ENCODE results near the gene TM9SF3. TPM values are rescaled to one million over a fixed set of nuclear protein-coding genes. Genes with fewer than 3 reads are reported as not detected.

The TM9SF3 gene
- 45.5 TPM for total RNA-seq

DNA sequence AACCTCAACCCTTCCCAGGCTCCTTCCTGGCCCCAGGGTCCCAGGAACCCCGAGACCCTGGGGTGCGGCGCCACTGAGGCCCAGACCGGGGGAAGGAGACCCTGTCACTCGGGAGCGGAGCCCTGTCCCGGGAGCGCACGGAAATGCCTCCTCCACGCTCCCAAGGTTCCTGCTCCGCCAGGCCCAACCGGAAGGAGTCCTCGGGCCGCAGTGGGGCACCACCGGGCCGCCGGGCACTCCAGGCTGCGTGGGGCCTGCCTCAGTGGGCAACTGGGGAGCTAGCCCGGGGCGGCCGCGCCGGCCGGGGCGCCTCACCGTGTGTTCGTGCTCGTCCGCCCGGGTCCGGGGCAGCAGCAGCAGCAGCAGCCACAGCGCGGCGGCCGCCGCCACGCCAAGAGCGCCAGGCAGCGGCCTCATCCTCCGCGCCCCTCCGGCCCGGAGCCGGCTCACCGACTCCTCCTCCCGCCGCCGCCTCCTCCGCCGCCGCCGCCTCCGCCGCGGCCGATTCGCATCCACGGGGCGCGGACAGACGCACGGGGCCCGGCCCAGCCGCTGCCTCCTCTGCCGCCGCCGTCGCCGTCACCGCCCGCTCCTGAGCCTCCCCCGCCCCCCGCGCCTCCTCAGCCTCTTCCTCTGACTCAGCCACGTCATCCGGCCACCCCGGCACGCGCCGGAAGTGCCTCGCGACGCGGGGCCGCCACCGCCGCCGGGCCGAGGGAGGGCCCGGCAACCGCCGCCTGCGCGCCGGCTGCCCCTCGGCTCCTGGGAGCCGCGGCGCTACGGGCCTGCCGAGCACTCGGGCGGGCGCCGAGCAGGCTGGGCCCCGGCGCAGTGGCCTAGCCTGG, at the start of gene TM9SF3:
Gene TM9SF3, minus strand, starts transcription at position 594 of the 845 bp plus-strand sequence. Its CDS starts 177 bp downstream, at position 417.
- DNase-seq (ENCODE audit: low read depth in 2 of 3, low spot score in 2 of 3): peak; percentile 85 to 95 (median 93)

DNA sequence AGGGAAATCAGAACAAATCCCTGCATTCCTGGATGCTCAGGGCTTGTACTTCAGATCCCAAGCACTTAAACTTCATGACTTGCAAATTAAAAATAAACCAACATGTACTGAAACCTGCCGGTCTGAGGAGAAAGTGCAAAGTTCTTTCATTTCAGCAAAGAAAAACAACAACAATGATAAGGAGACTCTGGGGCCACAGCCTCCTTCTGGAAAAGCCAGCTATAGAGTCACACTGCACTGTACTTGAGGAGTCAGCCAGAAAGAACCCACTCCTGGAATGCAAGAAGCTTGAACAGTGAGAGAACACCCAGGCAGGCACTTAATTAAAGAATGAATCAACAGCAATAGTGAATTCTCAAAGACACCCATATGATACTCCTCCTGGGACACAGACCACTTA, 49.7 kb upstream of the TM9SF3 start:
- no peak for DNase-seq (ENCODE audit: low read depth in 2 of 3, low spot score in 2 of 3)

DNA sequence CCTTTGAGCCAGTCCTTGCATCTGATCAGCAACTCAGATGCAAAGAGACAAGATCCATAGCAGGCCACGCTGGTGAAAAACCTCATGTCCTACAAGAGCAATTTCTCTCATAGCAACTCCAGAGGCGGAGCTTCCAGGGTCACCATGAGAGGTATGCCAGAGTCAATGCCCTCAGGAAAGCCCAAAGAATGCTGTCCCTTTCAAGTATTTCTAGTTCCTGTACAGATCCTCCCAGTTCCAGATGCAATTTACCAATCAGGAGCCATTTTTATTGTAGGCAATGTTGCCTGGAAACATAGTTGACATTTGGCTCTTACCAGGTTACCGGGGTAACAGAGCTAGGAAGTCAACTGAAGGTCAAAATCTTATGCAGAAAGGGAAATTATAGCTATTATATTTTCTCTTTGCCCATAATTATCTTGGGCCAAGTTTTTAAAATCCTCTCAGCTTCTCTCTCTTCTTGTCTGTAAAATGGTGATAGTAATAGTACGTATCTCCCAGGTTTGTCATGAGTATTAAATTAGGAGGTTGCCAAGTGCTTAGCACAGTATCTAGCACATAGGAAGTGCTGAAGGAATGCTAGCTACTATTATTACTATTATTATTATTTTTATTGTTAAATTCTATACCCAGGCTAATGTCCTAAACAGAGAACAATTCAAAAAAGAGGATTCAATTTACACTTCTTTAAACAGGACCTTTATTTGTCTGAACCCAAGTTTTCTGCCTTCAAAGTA, 46.3 kb upstream of the TM9SF3 start:
- no peak for DNase-seq (ENCODE audit: low read depth in 2 of 3, low spot score in 2 of 3)

DNA sequence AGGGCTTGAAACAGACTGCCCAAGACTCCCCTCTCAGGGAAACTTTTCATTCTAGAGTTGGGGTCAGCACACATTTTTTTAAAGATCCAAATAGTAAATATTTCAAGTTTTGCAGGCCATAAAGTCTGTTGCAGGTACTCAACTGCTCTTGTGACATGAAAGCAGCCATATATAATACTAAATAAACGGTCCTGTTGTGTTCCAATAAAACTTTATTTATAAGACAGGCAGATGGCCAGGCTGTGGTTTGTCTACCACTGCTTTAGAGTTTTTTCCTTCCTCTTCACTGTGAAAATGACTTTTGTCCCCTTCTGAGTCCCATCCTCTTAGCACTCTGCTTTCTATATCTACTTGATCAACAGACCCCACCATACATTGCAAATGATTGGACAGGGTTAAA, 40.5 kb upstream of the TM9SF3 start:
- DNase-seq (ENCODE audit: low read depth in 2 of 3, low spot score in 2 of 3): no peak

DNA sequence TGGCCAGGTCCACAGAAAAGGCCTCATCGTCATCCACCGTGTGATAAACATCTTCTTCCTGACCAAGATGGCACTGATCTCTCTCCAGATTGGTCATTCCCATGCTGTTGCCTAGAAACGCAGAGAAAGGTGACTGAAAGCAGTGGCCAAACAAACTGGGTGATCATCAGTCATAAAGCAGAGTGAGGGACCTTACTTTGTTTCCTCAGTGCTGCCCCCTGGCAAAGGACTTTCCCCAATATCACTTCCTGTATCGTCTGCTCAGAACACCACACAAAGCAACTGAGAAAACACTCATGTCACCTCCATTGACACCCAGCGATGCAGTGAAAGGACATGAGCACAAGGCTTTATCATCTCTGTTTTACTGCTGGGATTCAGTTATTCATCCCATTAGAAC, 40.0 kb upstream of the TM9SF3 start:
- no peak for DNase-seq (ENCODE audit: low read depth in 2 of 3, low spot score in 2 of 3)

DNA sequence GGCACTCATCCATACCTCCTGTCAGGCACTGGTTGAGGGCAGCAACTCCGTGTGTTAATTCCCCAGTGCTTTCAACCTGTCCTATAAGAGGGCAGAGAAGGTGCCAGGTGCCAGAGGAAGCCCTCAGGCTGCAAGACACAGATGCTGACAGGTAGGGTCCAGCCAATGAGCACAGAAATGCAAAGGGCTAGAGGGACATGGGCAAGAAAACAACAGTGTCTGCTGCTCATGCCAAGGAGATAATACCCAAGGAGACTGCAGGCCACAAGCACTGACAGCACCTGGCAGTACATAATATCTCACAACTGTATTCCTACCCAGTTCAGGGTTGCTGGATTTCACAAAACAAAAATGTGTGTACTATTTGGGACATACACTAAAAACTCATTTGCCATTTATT, 38.4 kb upstream of the TM9SF3 start:
- DNase-seq (ENCODE audit: low read depth in 2 of 3, low spot score in 2 of 3): no peak

DNA sequence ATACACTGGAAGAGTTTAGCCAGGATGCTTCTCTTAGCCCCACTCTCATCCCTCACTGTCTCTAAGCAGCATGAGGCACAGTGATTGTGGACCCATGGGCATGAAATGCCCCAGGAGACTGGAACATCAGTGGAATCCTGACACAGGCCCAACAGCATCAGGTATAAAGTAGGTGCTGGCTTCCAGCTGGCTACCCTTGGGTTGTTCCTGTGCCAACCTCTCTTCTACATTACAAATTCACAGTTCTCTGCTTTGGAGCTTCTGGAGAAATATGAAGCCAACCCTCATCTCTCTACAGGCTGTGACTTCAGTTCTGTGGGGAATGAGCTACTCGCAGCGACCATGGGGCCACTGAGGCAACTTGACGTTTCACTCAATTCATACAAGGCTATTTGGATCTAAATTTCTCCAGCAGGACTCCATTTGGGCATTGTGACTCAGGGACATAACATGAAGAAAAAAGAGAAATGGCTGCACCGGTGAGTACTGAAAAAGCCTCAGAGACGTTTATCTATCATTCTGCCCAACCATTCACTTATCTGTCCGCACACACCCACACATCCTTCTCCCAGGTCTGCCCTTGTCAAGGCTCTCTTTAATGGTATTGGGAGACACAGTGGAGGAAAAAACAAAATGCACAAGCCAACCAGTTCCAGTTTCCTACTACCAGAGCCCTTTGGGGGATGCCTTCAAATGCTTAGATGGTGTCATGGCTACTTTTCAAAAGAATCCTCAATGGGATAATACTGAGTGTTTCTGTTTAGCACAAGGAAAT, 35.4 kb upstream of the TM9SF3 start:
- DNase-seq (ENCODE audit: low read depth in 2 of 3, low spot score in 2 of 3): no peak

DNA sequence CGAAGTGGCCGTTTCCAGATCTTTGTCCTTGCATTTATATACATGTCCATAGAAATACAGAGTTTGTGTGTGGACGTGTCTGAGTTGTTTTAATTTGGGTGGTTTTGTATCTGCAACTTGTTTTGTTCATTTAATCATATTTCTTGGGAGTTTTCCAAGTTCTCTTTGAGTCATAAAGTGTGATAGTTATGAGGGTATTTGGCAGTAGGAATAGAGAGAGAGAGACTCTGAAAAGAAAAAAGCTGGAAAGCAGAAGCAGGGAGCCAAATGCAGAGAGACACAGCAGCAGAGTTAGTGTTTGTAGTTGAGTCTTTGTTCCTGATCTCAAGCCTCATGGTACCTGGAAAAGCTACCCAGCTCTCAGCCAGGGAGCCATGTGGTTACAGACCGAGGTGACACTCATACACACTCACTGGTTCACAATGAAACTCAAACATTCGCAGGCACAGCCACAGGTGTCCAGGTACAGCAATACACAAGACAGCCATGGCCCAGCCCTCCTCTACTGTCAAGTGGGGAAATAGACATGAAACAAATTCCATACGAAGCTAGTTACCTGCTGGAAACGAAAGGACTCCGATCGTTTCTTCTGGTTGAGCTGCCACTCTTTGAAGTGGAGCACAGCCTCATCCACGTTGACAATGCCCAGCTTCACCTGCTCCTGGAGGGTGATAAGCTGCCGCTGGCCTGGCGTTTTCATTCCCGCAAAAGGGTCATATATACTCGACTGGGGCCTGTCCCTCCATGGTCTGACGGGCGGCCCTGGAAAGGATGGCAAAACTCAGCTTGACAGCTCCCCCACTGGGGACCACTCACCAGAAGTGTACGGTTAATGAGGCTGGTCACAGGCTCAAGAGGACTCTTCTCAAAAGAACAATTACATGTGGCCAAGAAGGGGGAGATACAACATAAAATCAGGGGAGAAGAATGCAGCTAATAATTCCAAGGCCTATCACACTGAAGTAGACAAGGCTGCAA, 33.3 kb upstream of the TM9SF3 start:
- no peak for DNase-seq (ENCODE audit: low read depth in 2 of 3, low spot score in 2 of 3)

DNA sequence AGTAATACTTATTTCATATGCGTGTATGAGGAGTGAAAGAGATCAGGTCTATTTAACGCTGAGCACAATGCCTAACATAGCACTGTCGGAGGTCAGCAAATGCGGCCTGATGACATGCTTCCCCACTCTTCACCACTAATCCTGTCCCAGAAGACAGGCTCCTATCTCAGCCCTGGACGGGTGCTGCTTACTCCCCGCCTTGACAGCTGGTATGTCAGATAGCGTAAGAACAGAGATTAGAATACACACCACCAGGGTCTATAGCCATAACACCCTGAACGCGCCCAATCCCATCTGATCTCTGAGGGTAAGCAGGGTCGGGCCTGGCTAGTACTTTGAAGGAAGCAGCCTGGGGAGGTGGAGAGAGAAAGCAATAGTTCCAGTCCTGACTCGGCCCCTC, 32.3 kb upstream of the TM9SF3 start:
- peak in 2 of 3 donors; percentile 13 for DNase-seq (ENCODE audit: low read depth in 2 of 3, low spot score in 2 of 3)

DNA sequence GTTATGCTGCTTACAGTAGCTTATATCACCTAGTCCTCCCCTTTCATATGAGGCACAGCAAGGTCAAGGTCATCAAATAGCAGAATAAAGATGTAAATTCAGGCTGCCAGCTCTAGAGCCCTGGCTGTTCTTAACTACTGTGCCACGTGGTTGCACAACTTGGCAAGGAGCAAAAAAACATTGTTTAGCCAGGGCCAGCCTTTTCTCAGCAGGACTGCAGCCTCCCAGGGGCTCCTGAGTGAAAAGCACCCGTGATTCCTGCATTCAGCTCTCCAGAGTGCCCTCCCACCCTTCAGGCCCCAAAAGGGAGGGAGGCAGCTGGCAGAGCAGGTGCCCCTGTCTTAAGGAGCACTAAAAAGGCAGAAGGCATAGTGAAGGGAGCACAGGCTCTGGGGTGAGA, 31.8 kb upstream of the TM9SF3 start:
- DNase-seq (ENCODE audit: low read depth in 2 of 3, low spot score in 2 of 3): no peak

DNA sequence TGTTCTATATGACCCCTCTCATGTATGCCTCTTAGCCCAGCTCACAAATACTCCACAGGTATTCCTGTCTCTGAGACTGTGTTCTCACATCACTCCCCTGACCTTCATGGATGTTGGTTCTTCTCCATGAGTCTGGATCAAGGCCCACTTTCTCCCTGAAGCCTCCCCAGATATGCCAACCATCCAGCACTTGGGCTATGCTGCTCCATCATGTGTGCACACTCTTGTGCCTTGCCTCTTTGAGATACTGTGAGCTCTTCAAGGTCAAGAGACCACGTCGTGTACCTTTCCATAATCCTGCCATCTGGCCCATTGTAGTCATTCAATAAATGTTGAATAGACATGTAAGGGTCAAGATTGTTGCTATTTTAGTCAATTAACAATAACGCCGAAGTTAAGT, 30.1 kb upstream of the TM9SF3 start:
- no peak for DNase-seq (ENCODE audit: low read depth in 2 of 3, low spot score in 2 of 3)

DNA sequence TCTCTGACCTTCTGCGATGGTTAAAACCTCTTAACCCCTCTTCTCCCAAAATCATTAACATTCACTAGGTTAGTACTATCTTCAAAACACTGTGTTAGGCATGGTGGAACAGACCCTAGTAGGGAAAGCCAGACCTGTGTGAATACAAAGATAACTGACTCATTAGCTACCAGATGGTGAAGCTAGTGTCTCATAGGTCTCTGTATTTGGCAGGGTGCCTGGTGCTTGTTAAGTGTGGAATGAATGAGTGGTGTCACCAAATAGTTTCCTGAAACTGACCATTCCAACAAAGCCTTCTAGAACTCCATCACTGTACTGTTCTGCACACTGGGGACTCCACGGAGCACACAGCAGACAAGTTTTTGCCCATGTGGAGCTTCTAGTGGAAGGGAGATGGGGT, 27.7 kb upstream of the TM9SF3 start:
- DNase-seq (ENCODE audit: low read depth in 2 of 3, low spot score in 2 of 3): no peak

DNA sequence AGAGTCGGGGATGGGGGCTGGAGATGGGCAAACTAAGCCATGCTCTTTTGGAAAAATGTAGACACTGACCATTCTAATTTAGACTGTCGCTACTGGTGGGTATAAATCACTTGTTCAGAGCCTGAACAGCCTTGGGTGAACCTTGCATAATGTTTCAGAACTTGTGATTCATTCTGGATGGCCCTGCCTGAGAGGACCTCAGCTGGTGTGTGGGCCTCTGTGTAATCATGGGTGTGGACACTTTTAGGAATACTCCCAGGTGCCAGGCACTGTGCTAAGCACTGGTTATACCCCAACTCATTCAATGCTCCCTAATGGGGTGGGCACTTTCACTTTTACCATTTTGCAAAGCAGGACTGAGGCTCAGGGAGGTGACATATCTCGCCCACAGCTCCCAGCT, 26.8 kb upstream of the TM9SF3 start:
- DNase-seq (ENCODE audit: low read depth in 2 of 3, low spot score in 2 of 3): no peak

DNA sequence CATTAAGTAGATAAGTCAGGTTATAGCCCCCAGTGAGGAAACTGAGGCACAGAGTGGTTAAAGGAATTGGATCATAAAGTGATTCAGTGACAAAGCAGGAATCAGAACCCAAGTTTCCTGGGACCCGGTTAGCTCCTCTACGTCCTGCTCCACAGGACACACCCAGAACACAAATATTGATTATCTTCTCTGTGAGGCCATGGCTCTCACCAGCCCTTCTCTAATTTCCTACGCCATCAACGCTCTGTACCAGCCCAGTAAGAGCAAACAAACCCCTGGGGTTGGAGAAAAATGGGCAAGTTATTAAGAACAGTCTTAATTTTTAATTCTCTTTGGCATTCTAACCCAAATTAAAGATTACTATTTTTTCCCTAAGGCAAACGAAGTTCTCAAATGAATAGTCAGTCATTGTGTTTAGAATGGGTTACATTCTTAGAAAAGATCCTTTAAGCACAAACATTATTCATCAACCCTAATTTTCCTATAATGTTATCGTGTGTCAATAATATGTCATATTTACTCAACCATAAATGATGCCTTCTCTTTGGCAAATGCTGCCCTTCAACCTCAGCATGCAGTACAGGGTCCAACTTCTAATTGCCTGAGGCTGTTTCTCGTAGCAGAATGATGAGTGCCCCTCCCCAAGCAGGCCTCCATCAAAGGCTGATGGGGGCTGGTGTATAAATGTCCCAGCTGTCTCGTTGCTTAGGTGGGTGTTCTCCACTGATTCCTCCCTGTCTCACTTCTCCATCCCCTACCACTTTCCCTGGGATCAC, 25.4 kb upstream of the TM9SF3 start:
- no peak for DNase-seq (ENCODE audit: low read depth in 2 of 3, low spot score in 2 of 3)

DNA sequence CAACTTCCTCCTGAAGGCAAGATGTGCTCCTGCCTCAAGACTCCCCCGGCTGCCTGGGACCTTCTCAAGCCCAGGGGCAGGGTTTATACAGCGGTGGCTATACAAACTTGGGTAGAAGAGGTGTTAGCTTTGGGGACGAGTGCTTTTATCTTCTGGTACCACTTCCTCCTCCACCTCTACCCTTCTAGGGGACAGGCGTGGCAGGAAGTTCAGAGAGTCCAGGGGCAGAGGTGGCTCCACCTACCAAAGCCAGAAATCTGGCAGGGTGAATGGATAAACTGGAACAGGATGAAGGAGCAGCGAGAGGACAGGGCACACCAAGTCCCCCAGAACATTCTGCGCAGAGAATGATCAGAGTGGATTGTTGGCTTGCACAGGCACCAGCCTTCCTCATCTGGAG, 24.0 kb upstream of the TM9SF3 start:
- no peak for DNase-seq (ENCODE audit: low read depth in 2 of 3, low spot score in 2 of 3)

DNA sequence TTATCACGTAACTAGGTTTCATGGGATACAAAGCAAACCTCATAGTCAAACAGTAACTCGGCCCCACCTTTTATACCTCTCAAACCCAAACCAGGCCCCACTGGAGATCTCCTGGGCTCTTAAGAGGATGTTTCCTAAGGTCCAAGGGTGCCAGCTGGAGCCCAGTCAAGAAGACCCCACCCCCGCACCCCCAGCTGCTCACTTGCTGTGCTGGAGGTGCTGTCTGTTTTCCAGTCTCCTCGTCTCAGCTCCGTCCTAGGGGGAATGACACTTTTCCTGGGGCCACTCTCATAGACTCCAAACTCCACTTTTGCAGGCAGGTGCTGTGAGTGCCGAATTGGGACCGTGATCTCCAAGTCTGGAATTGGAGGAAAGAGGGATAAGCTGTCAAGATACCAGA, 22.7 kb upstream of the TM9SF3 start:
- no peak for DNase-seq (ENCODE audit: low read depth in 2 of 3, low spot score in 2 of 3)

DNA sequence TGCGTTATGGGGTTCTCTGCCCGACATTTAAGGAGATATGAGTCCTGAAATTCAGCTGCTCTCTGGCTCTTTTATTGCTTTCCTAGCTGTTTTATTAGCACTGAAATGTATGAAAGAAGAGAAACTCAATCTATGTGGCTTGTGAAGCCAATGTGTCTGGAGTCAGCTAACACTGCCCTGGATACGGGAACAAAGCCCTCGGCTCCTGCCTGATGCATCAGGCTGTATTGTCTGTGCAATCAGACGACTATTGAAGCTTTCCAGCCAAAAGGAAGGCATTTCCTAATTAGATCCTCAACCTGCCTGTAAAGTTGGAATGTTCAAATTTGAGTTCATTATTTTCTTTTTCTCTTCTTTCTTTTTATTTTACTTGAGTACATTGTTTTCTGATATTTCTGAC, 22.0 kb upstream of the TM9SF3 start:
- no peak for DNase-seq (ENCODE audit: low read depth in 2 of 3, low spot score in 2 of 3)

DNA sequence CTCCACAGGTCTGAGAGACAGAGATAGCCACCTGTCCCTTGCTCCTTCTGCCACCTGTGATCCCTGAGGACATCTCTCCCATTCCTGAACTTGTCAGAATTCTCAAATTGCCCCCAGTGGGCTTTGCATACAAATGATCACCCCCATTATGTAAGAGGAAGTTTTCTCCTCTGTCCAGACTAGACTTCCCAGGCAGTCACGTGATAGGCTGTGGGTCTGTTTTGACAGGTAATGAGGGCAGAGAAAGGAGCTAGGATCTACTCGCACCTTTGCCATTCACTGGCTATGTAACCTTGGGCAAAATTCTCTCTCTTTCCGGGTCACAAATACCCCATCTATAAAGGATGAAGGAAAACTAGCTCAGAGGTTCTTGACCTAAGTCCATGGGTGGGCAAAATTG, 21.4 kb upstream of the TM9SF3 start:
- no peak for DNase-seq (ENCODE audit: low read depth in 2 of 3, low spot score in 2 of 3)

DNA sequence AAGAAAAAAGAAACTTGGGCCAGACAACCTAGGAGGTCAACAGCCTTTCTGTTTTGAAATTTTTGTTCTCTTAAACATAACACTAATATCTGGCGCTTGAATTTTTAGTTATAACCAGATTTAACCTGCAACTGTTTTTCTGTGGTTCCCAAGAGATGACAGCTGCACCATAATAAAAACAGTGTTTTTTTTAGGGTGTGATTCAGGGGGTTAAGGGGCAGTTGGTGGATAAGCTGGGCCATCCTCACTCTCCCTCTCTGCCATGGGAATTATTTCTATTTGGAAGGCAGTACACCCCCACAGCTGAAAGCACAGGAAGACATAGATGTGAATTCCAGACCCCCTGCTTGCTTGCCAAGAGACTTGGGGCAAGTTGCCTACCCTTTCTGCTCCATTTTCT, 20.1 kb upstream of the TM9SF3 start:
- DNase-seq (ENCODE audit: low read depth in 2 of 3, low spot score in 2 of 3): no peak

Data from hematopoietic multipotent progenitor cell (in vitro differentiated cells).